VCaP (cell line): ENCODE measurements around the gene SEMA7A.

ENCODE experiments used
- H3K27ac ChIP-seq: fragments of 450-650 bp; 2 replicates; pipeline ENCODE4 v1.5.1; 2017
- CTCF ChIP-seq: fragments of 450-650 bp; conservative IDR thresholded peaks from 2 replicates; pipeline ENCODE4 v1.5.1; 2017; ENCODE audit warnings: mild to moderate bottlenecking, moderate library complexity

SEMA7A gene

GRCh38 chr15:74377831-74378766 is 55.7 kb downstream of the SEMA7A start:
- no peak for TF ChIP-seq CTCF
- no peak overlapping the region for H3K27ac ChIP-seq

DNA sequence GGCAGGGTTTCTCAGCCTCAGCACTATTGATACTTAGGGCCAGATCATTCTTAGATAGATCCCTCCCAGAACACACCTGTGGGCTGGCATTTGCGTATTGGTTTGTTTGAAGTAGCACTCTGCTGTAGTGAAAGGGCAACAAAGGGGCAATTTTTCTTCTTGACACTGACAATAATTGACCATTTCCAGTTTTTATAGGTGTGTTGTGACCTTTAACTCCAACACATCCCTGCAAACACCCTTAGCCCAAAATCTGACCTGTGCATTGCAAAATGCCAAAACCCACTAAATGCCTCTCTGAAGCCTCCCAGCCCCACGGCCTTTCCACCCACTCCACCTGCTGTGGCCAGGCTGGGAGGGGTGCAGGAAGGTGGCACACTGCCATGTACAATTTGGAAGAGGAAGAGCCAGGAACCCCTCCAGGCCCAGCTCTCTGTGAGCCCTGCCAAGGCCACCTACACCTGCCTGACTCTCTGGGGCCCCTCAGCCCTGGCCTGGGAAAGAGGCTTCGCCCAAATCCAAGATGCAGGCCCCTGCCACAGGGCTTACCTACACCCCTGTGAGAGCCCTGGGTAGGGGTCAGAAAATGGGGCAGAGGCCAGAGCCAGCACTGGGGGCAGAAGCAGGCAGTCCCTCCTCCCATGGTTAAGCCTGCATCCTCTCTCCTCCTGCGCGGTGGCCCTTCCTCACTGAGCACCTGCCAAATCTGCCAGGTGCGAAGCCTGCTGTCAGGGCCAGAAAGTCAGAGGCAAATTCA is 56.8 kb downstream of the SEMA7A start:
- TF ChIP-seq CTCF: no peak
- no peak overlapping the region for H3K27ac ChIP-seq

- H3K27ac ChIP-seq: no peak overlapping the region
- no peak for TF ChIP-seq CTCF
These were observed 57.5 kb downstream of the SEMA7A start for GRCh38 chr15:74376226-74376625.

GRCh38 chr15:74375303-74375693 is 58.5 kb downstream of the SEMA7A start:
- peak; percentile 98 for TF ChIP-seq CTCF
- peak overlapping the region; percentile 78 for H3K27ac ChIP-seq

DNA sequence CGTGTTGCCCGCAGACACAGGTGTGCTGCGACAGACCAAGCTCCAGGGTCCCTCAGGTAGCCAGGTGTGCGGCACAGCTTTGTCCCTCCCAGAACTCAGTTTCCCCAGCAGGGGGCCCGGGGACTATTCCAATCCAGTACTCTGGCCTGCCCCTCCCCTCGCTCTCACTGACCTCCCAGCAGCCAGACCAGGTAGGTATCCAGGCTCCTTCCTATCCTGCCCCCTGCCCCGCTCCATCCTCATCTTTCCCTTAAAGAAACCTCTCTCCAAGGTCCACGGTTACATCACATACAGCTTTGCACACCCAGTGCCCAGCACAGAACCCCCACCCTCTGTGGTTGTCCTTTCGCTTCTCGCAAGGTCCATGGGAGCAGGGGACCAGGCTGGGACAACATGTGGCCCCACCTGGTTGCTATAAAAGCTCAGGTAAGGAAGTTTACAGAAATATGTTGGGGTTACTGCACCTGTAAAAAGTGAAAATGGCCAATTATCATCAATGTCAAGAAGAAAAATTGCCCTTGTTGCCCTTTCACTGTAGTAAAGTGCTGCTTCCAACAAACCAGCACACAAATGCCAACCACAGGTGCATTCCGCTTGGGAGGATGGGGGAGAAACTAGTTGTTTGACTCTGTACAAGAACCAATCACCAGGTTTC is 59.0 kb downstream of the SEMA7A start:
- peak overlapping the region; percentile 78 for H3K27ac ChIP-seq
- no peak for TF ChIP-seq CTCF

DNA sequence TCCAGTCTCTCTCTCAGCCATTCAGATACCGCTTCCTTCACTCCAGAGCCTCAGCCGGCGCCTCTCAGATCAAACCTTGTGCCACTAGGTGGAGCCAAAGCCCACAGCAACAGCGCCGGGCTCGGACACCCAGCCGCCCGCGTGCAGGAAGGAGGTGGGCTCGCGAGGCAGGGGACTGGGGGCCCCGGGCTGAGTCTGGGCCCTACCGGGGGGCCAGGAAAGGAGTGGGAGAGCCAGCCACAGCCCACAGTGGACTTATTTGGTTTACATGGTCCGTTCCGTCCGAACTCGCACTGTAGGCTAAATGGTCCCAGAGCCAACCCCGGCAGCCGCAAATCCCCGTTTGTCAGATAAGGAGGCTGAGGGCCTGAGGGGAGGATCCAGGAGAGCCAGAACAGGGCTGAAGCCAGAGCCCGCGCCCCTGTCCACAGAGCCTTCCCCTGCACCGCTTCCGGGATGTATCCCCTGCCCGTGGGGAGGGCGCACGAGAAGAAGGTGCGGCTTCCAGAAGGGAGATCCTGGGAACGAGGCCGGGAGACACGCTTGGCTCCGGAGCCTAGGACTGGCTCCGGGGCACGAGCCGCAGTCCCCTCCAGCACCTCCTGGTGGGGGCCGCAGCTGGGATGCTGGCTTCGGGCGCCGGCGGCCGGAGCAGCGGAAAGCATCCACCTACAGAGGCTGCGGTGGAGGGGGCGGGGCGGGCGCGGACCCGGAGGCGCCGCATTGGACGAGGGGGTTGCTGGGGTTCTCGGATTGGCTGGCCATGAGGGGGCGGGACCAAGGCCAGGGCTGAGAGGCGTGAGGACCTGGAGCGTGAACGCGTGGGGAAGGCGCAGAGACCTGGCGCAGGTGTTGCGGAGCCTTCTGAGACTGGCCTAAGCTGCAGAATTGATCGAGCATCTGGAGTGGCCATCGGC is 59.8 kb downstream of the SEMA7A start:
- H3K27ac ChIP-seq: peak overlapping the region; percentile 78
- peak; percentile 97 for TF ChIP-seq CTCF
